Neural cell (in vitro differentiated cells): ENCODE results near the gene ELOVL2. TPM values are rescaled to one million over a fixed set of nuclear protein-coding genes. Genes with fewer than 3 reads are reported as not detected.

Experiments used
- H2AFZ ChIP-seq: fragments of 200-600, 300-800 bp; sonication (generic), shearing (Covaris generic); 2 replicates; pipeline ENCODE4 v1.6.0; 2014; ENCODE audit warnings: low read depth, mild to moderate bottlenecking, antibody characterized with exemption, low read length, moderate library complexity
- H3F3A ChIP-seq: fragments of 200-600 bp; shearing (Covaris generic); 2 replicates; pipeline ENCODE4 v1.6.1; 2016; ENCODE audit warnings: mild to moderate bottlenecking, moderate library complexity, mixed read lengths, antibody characterized with exemption, low read length; ENCODE audit not compliant: insufficient read depth, poor library complexity, severe bottlenecking
- H3K27ac ChIP-seq: fragments of 200-600, 300-800 bp; sonication (generic), shearing (Covaris generic); 2 replicates; pipeline ENCODE4 v1.5.1; 2014; ENCODE audit warnings: mild to moderate bottlenecking, low read length, moderate library complexity
- H3K27me3 ChIP-seq: fragments of 300-800, 200-600 bp; sonication (generic), shearing (Covaris generic); 2 replicates; pipeline ENCODE4 v1.6.0; 2014; ENCODE audit warnings: mild to moderate bottlenecking, low read depth, low read length, moderate library complexity; ENCODE audit not compliant: insufficient read depth
- H3K36me3 ChIP-seq: fragments of 300-800, 200-600 bp; sonication (generic), shearing (Covaris generic); 2 replicates; pipeline ENCODE4 v1.5.1; 2014; ENCODE audit warnings: mild to moderate bottlenecking, antibody characterized with exemption, low read length, moderate library complexity; ENCODE audit not compliant: insufficient read depth
- H3K4me2 ChIP-seq: fragments of 300-800, 200-600 bp; sonication (generic), shearing (Covaris generic); 2 replicates; pipeline ENCODE4 v1.6.0; 2014; ENCODE audit warnings: mild to moderate bottlenecking, low read length
- H3K4me3 ChIP-seq: fragments of 300-800, 200-600 bp; sonication (generic), shearing (Covaris generic); 2 replicates; pipeline ENCODE4 v1.5.1; 2014; ENCODE audit warnings: mild to moderate bottlenecking, low read length, moderate library complexity
- H3K79me2 ChIP-seq: fragments of 200-600 bp; shearing (Covaris generic); replicated peaks from 2 replicates; pipeline ENCODE4 v1.6.0; 2014; ENCODE audit warnings: mild to moderate bottlenecking, low read length, moderate library complexity; ENCODE audit not compliant: insufficient read depth
- H3K9ac ChIP-seq: fragments of 300-800, 200-600 bp; sonication (generic), shearing (Covaris generic); 2 replicates; pipeline ENCODE4 v1.6.1; 2016; ENCODE audit warnings: mild to moderate bottlenecking, low read length, mixed read lengths
- H3K9me2 ChIP-seq: fragments of 200-600 bp; shearing (Covaris generic); 2 replicates; pipeline ENCODE4 v1.6.1; 2016; ENCODE audit warnings: mild to moderate bottlenecking, low read length, mixed read lengths; ENCODE audit not compliant: insufficient read depth
- H3K9me3 ChIP-seq: fragments of 200-600, 300-800 bp; sonication (generic), shearing (Covaris generic); 2 replicates; pipeline ENCODE4 v1.6.1; 2016; ENCODE audit warnings: mild to moderate bottlenecking, mixed run types, low read length, moderate library complexity, mixed read lengths
- H4K20me1 ChIP-seq: fragments of 200-600 bp; shearing (Covaris generic); 2 replicates; pipeline ENCODE4 v1.6.1; 2016; ENCODE audit warnings: mild to moderate bottlenecking, mixed run types; ENCODE audit not compliant: insufficient read depth
- CTCF ChIP-seq: fragments of 450-650 bp; IDR thresholded peaks from 2 replicates; pipeline ENCODE4 v1.5.1; 2014; ENCODE audit warnings: antibody characterized with exemption, mild to moderate bottlenecking, moderate library complexity; ENCODE audit not compliant: poor library complexity, severe bottlenecking
- EP300 ChIP-seq: fragments of 450-650 bp; conservative IDR thresholded peaks from 2 replicates; pipeline ENCODE4 v1.6.1; 2014; ENCODE audit warnings: antibody characterized with exemption, mild to moderate bottlenecking, moderate library complexity; ENCODE audit not compliant: poor library complexity, severe bottlenecking
- MXI1 ChIP-seq: fragments of 450-650 bp; conservative IDR thresholded peaks from 2 replicates; pipeline ENCODE4 v1.6.1; 2014; ENCODE audit warnings: antibody characterized with exemption, mild to moderate bottlenecking; ENCODE audit not compliant: poor library complexity, severe bottlenecking
- POLR2AphosphoS5 ChIP-seq: IDR thresholded peaks from 2 replicates; pipeline ENCODE4 v1.6.1; 2012
- RAD21 ChIP-seq: fragments of 450-650 bp; conservative IDR thresholded peaks from 2 replicates; pipeline ENCODE4 v1.6.1; 2014; ENCODE audit warnings: antibody characterized with exemption, mild to moderate bottlenecking, moderate library complexity
- REST ChIP-seq: IDR thresholded peaks from 2 replicates; pipeline ENCODE4 v1.6.1; 2012; ENCODE audit warnings: borderline replicate concordance
- TAF1 ChIP-seq: IDR thresholded peaks from 2 replicates; pipeline ENCODE4 v1.6.1; 2012; ENCODE audit warnings: low read depth
- polyA minus RNA-seq: library from RNA; depleted of rRNA, polyadenylated mRNA; stranded (reverse); fragments of >200 nt; gene quantifications from 2 replicates; pipeline ENCODE4 v1.2.3, GENCODE V29; 2014
- polyA plus RNA-seq: library from polyadenylated mRNA; depleted of rRNA; stranded (reverse); fragments of >200 nt; gene quantifications from 2 replicates; pipeline ENCODE4 v1.2.3, GENCODE V29; 2014

ELOVL2 gene
- polyA plus RNA-seq (4.3 and 5.4 TPM in 2 replicates), polyA minus RNA-seq (7.8 and 9.0 TPM in 2 replicates)

GRCh38 chr6:11043961-11044711 is at the start of gene ELOVL2:
Gene ELOVL2 (minus strand): TSS chr6:11044305. CDS start chr6:11044230, 75 bp downstream.
- Histone ChIP-seq H3K79me2 (no peaks in the 10 kb centered on the region), H3K36me3 (no peaks in the 10 kb centered on the region), H3K27ac (no peak within 1 kb of the TSS), H3K9ac (peak within 1 kb of the TSS; percentile 55), H4K20me1 (no peaks in the 10 kb centered on the region), H3F3A (no peaks in the 10 kb centered on the region), H3K27me3 (peaks cover 27% of the 10 kb centered on the region), H3K9me2 (no peaks in the 10 kb centered on the region), H3K4me2 (no peak within 1 kb of the TSS), H2AFZ (peak within 1 kb of the TSS; percentile 53), H3K4me3 (peak within 1 kb of the TSS; percentile 82), H3K9me3 (peaks cover 6% of the 10 kb centered on the region)
- TF ChIP-seq MXI1 (peak; percentile 3), POLR2AphosphoS5 (no peak), RAD21 (no peak), CTCF (peak; percentile 92), EP300 (peak; percentile 22), TAF1 (no peak), REST (no peak)

GRCh38 chr6:11093376-11093625 is 49.2 kb upstream of the ELOVL2 start:
- Histone ChIP-seq H3K36me3 (no peaks in the 10 kb centered on the region), H3K79me2 (peaks cover 24% of the 10 kb centered on the region), H3K27ac (peak overlapping the region; percentile 79), H3K4me2 (peak overlapping the region; percentile 40), H4K20me1 (no peaks in the 10 kb centered on the region), H3K9me2 (no peaks in the 10 kb centered on the region), H3F3A (peaks cover 9% of the 10 kb centered on the region), H3K4me3 (peak overlapping the region; percentile 97), H3K9me3 (no peaks in the 10 kb centered on the region), H3K9ac (peak overlapping the region; percentile 93), H3K27me3 (no peaks in the 10 kb centered on the region), H2AFZ (peak overlapping the region; percentile 92)
- TF ChIP-seq POLR2AphosphoS5 (no peak), MXI1 (peak; percentile 13)
